Spleen (tissue), 11 donors: ENCODE measurements around the gene TDRD3. TPM values are rescaled to one million over a fixed set of nuclear protein-coding genes. Genes with fewer than 3 reads are reported as not detected.

ENCODE experiments used
- DNase-seq: peaks from one replicate; pipeline ENCODE4 v3.0.0-alpha.2; 2020
- H3K27ac ChIP-seq, 8 donors: fragments of 200-600 bp; sonication (generic) in 7 of 8; 1 replicate in 4 of 8; 2 replicates in 4 of 8; pipeline versions ENCODE4 v1.5.0 to v1.8.0; 2016 to 2021; ENCODE audit warnings: inconsistent platforms in 4 of 8, mild to moderate bottlenecking in 4 of 8, moderate library complexity in 1 of 8
- H3K27me3 ChIP-seq, 7 donors: fragments of 200-600 bp; sonication (generic) in 6 of 7; replicated peaks in 1 of 7; 1 replicate in 4 of 7; 2 replicates in 3 of 7; pipeline versions ENCODE4 v1.5.0 to v1.8.0; 2016 to 2021; ENCODE audit warnings: inconsistent platforms in 3 of 7, mild to moderate bottlenecking in 1 of 7
- H3K36me3 ChIP-seq, 6 donors: fragments of 200-600 bp; sonication (generic) in 5 of 6; 1 replicate in 4 of 6; 2 replicates in 2 of 6; pipeline versions ENCODE4 v1.5.0 to v1.8.0; 2016 to 2021; ENCODE audit warnings: inconsistent platforms in 2 of 6
- H3K4me1 ChIP-seq, 6 donors: fragments of 200-600 bp; sonication (generic) in 5 of 6; 1 replicate in 3 of 6; 2 replicates in 3 of 6; pipeline versions ENCODE4 v1.5.0 to v1.8.0; 2016 to 2021; ENCODE audit warnings: inconsistent platforms in 3 of 6
- H3K4me3 ChIP-seq, 8 donors: fragments of 200-600 bp; sonication (generic) in 7 of 8; 1 replicate in 4 of 8; 2 replicates in 4 of 8; pipeline versions ENCODE4 v1.5.0 to v1.8.0; 2016 to 2021; ENCODE audit warnings: inconsistent platforms in 4 of 8, mild to moderate bottlenecking in 4 of 8, moderate library complexity in 2 of 8
- H3K9me3 ChIP-seq, 8 donors: fragments of 200-600 bp; sonication (generic) in 7 of 8; 1 replicate in 4 of 8; 2 replicates in 4 of 8; pipeline versions ENCODE4 v1.5.0 to v1.8.0; 2016 to 2021; ENCODE audit warnings: inconsistent platforms in 4 of 8
- CTCF ChIP-seq, 11 experiments: fragments of 200-600 bp in 7 of 11; fragments of 450-650 bp in 4 of 11; sonication (generic) in 4 of 11; IDR thresholded peaks in 8 of 11; conservative IDR thresholded peaks in 3 of 11; 1 replicate in 7 of 11; 2 replicates in 4 of 11; pipeline versions ENCODE4 v1.4.0 to v1.8.0; 2016 to 2021; ENCODE audit warnings: antibody characterized with exemption in 11 of 11, inconsistent platforms in 4 of 11, mild to moderate bottlenecking in 1 of 11
- POLR2A ChIP-seq, 3 donors: fragments of 450-650 bp; IDR thresholded peaks; one replicate each; pipeline ENCODE4 v1.5.1; 2017; ENCODE audit warnings: antibody characterized with exemption in 3 of 3, mild to moderate bottlenecking in 1 of 3
- POLR2AphosphoS5 ChIP-seq, 3 donors: sonication (generic); formaldehyde crosslinking; IDR thresholded peaks; one replicate each; pipeline ENCODE4 v1.5.1; 2017; ENCODE audit warnings: antibody characterized with exemption in 3 of 3
- WGBS, 5 donors: extraction: QIAGEN DNeasy Blood & Tissue Kit in 3 of 5; methylation state at CpG; one replicate each; pipeline versions ENCODE4 v1.1.5 to v1.1.7; 2013 to 2018; 5-methylcytosine and 5-hydroxymethylcytosine counted together
- intact Hi-C: fragments of 100-400 bp; cut with DNase I; formaldehyde crosslinking; loops from one replicate; pipeline ENCODE4 v1.15.0; 2023; ENCODE audit warnings: low total_unique reads
- polyA plus RNA-seq, 3 donors: library from polyadenylated mRNA; stranded (reverse); fragments of 200-250 nt; gene quantifications; one replicate each; pipeline ENCODE4 v1.2.1, GENCODE V29; 2013
- total RNA-seq, 7 donors: library from RNA; depleted of rRNA in 3 of 7; stranded (reverse); fragments of >200 nt in 3 of 7; fragmentation: NEBNext Ultra II Directional in 4 of 7; extraction: Animal tissue kit (Norgen Biotek cat#: 25700) in 4 of 7; gene quantifications; one replicate each; pipeline versions ENCODE4 v1.1.0 to v1.2.1, GENCODE V29; 2016 to 2021
- donor health status: healthy with polysubstance abuse.
- donor health status: DM: no; HTN: no; CAD: no; lungs with moderate emphysema.
- donor health status: DM: no; HTN: no; CAD: no.
- donor health status: Bipolar disorder and iron deficiency.
- donor health status: healthy.
- donor health status: DM: no; HTN: no; CAD: no.
- donor health status: DM: yes; HTN: yes; CAD: no.

Gene TDRD3
- total and polyA plus RNA-seq, 10 donors, result 9.5 to 36.4 (median 23.1) TPM

- intact Hi-C loops, result loop anchor here (10.0 kb wide), 1 partner anchor 754 kb away; no protein-coding TSS in a partner anchor
- no peak for DNase-seq
- Histone ChIP-seq H3K9me3 (peaks cover 0 to 12% (median 0%) of the 10 kb centered on the region in 8 donors), H3K36me3 (peaks cover 0 to 5% (median 0%) of the 10 kb centered on the region in 6 donors), H3K27ac (no peak overlapping the region), H3K27me3 (no peaks in the 10 kb centered on the region), H3K4me3 (no peak overlapping the region), H3K4me1 (peaks cover 0 to 9% (median 0%) of the 10 kb centered on the region in 6 donors)
- 74 to 97% (median 93%) methylated on average over 2 of the region's 2 CpGs for WGBS, 5 donors
- TF ChIP-seq POLR2A (IDR thresholded peaks at IDR 0.05) (no peak), POLR2AphosphoS5 (IDR thresholded peaks at IDR 0.05) (no peak), CTCF (IDR thresholded peaks at IDR 0.05 in 8 of 11, conservative IDR thresholded peaks at IDR 0.05 in 3 of 11) (no peak)
These were observed 42.2 kb downstream of the TDRD3 start for GRCh38 chr13:60439201-60439600.

GRCh38 chr13:60441761-60442160, 44.7 kb downstream of the TDRD3 start:
- Histone ChIP-seq H3K36me3 (peaks cover 0 to 17% (median 0%) of the 10 kb centered on the region in 6 donors), H3K4me3 (no peak overlapping the region), H3K27me3 (no peaks in the 10 kb centered on the region), H3K4me1 (no peaks in the 10 kb centered on the region), H3K9me3 (no peaks in the 10 kb centered on the region), H3K27ac (no peak overlapping the region)
- DNase-seq, result no peak
- intact Hi-C loops, result no loop called here
- TF ChIP-seq CTCF (IDR thresholded peaks at IDR 0.05 in 8 of 11, conservative IDR thresholded peaks at IDR 0.05 in 3 of 11) (no peak), POLR2A (IDR thresholded peaks at IDR 0.05) (no peak), POLR2AphosphoS5 (IDR thresholded peaks at IDR 0.05) (no peak)
- WGBS, 5 donors, result 98 to 100% (median 100%) methylated on average over 1 of the region's 1 CpG

GRCh38 chr13:60448907-60449510, 52.0 kb downstream of the TDRD3 start:
- no peaks in the 10 kb centered on the region for H3K4me1 ChIP-seq
- no peaks in the 10 kb centered on the region for H3K27me3 ChIP-seq
- H3K27ac ChIP-seq, result no peak overlapping the region
- intact Hi-C loops, result no loop called here
- WGBS, 5 donors, result 31 to 58% (median 52%) methylated on average over 2 of the region's 2 CpGs
- no peaks in the 10 kb centered on the region for H3K9me3 ChIP-seq
- no peak overlapping the region for H3K4me3 ChIP-seq
- no peak for DNase-seq
- H3K36me3 ChIP-seq, result peaks cover 0 to 12% (median 0%) of the 10 kb centered on the region in 6 donors
- TF ChIP-seq POLR2A (IDR thresholded peaks at IDR 0.05) (no peak), CTCF (IDR thresholded peaks at IDR 0.05 in 8 of 11, conservative IDR thresholded peaks at IDR 0.05 in 3 of 11) (peak; percentile 15 to 68 (median 54))

- TF ChIP-seq CTCF (IDR thresholded peaks at IDR 0.05 in 8 of 11, conservative IDR thresholded peaks at IDR 0.05 in 3 of 11), result no peak
- no peak for TF ChIP-seq POLR2A (IDR thresholded peaks at IDR 0.05)
- TF ChIP-seq POLR2AphosphoS5 (IDR thresholded peaks at IDR 0.05), result no peak
- Histone ChIP-seq H3K4me3 (no peak overlapping the region), H3K36me3 (peaks cover 0 to 6% (median 0%) of the 10 kb centered on the region in 6 donors), H3K9me3 (no peaks in the 10 kb centered on the region), H3K4me1 (no peaks in the 10 kb centered on the region), H3K27me3 (no peaks in the 10 kb centered on the region), H3K27ac (no peak overlapping the region)
- DNase-seq, result no peak
- WGBS, 5 donors, result 92 to 95% (median 94%) methylated on average over 3 of the region's 3 CpGs
- intact Hi-C loops, result no loop called here
These were observed 56.5 kb downstream of the TDRD3 start for GRCh38 chr13:60453490-60453889.
